PC-9 (cell line): ENCODE data around the gene KRTAP4-9.
"Not testable (repeated sequence)": the region's sequence is repeated elsewhere in the genome, so short reads cannot be mapped to it uniquely, and the experiment has no call there.

Experiments used
- EZH2 ChIP-seq: fragments of 200-600 bp; sonication (generic); IDR thresholded peaks from 2 replicates; pipeline ENCODE4 v1.8.0; 2017; ENCODE audit warnings: antibody characterized with exemption, low read depth
- TF ChIP-seq, protein P1 (sequence below): fragments of 200-600 bp; sonication (generic); conservative IDR thresholded peaks from 2 replicates; pipeline ENCODE4 v1.6.1; 2017; ENCODE audit warnings: mixed run types, antibody characterized with exemption, mild to moderate bottlenecking, moderate library complexity

GRCh38 chr17:41139865-41140264, 34.7 kb downstream of the KRTAP4-9 start:
- TF ChIP-seq, protein P1, sequence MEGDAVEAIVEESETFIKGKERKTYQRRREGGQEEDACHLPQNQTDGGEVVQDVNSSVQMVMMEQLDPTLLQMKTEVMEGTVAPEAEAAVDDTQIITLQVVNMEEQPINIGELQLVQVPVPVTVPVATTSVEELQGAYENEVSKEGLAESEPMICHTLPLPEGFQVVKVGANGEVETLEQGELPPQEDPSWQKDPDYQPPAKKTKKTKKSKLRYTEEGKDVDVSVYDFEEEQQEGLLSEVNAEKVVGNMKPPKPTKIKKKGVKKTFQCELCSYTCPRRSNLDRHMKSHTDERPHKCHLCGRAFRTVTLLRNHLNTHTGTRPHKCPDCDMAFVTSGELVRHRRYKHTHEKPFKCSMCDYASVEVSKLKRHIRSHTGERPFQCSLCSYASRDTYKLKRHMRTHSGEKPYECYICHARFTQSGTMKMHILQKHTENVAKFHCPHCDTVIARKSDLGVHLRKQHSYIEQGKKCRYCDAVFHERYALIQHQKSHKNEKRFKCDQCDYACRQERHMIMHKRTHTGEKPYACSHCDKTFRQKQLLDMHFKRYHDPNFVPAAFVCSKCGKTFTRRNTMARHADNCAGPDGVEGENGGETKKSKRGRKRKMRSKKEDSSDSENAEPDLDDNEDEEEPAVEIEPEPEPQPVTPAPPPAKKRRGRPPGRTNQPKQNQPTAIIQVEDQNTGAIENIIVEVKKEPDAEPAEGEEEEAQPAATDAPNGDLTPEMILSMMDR: not testable (repeated sequence)
- TF ChIP-seq EZH2: not testable (repeated sequence)
